Bronchial epithelial cell (primary cell): Measurements from ENCODE around the gene RSPH6A. TPM values are rescaled to one million over a fixed set of nuclear protein-coding genes. Genes with fewer than 3 reads are reported as not detected.

ENCODE experiments used
- DNase-seq: peaks from one replicate; pipeline ENCODE4 v3.0.0-alpha.2; 2010; ENCODE audit warnings: low read depth
- FAIRE-seq: peaks from 2 replicates; lab custom pipeline; 2011; peaks lifted over from hg19 to GRCh38; lab: Jason Lieb, UNC
- H3K27me3 ChIP-seq: 2 replicates; pipeline ENCODE4 v1.5.1; 2011; ENCODE audit warnings: low read length; ENCODE audit not compliant: control insufficient read depth, insufficient read depth
- H3K36me3 ChIP-seq: 2 replicates; pipeline ENCODE4 v1.5.1; 2011; ENCODE audit warnings: low read length; ENCODE audit not compliant: control insufficient read depth, insufficient read depth
- H3K4me3 ChIP-seq: 2 replicates; pipeline ENCODE4 v1.5.1; 2011; ENCODE audit warnings: mild to moderate bottlenecking, low read depth, low read length, control low read depth
- total RNA-seq: library from RNA; depleted of rRNA; stranded (reverse); fragments of >200 nt; gene quantifications from 2 replicates; pipeline ENCODE4 v1.2.1, GENCODE V29; 2014
- TF ChIP-seq, protein P1 (sequence below): IDR thresholded peaks from 2 replicates; pipeline ENCODE4 v1.5.1; 2011; ENCODE audit warnings: mild to moderate bottlenecking, moderate library complexity, low read length, control low read depth, inconsistent platforms; ENCODE audit not compliant: insufficient read depth, severe bottlenecking

The RSPH6A gene
- total RNA-seq, 1 donor from 2014 or later: not detected

DNA sequence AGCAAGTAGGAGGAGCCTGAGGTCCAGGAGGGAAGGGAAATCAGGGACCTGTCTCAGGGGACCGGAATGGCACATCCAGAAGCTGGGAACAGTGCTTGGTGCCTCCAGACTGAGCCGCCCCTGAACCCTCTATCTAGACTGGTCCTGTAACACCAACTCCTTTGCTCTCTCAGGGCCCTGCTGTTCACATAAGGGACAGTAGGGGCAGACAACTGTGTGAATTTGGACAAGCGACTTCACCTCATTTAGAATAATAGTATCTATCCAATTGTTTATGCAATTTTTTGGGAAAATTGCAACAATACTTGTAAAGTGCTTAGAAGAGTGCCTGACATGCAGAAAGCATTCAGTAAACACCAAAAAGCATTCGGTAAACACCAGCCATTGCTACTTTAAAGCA is 33.8 kb upstream of the RSPH6A start:
- Histone ChIP-seq H3K27me3 (no peaks in the 10 kb centered on the region), H3K4me3 (no peak overlapping the region), H3K36me3 (peaks cover 37% of the 10 kb centered on the region)
- TF ChIP-seq, protein P1, sequence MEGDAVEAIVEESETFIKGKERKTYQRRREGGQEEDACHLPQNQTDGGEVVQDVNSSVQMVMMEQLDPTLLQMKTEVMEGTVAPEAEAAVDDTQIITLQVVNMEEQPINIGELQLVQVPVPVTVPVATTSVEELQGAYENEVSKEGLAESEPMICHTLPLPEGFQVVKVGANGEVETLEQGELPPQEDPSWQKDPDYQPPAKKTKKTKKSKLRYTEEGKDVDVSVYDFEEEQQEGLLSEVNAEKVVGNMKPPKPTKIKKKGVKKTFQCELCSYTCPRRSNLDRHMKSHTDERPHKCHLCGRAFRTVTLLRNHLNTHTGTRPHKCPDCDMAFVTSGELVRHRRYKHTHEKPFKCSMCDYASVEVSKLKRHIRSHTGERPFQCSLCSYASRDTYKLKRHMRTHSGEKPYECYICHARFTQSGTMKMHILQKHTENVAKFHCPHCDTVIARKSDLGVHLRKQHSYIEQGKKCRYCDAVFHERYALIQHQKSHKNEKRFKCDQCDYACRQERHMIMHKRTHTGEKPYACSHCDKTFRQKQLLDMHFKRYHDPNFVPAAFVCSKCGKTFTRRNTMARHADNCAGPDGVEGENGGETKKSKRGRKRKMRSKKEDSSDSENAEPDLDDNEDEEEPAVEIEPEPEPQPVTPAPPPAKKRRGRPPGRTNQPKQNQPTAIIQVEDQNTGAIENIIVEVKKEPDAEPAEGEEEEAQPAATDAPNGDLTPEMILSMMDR: peak; percentile 15
- FAIRE-seq (no peak), DNase-seq (no peak)

- H3K4me3 ChIP-seq: no peak overlapping the region
- no peak for FAIRE-seq
- TF ChIP-seq, protein P1: no peak
- no peak for DNase-seq
- H3K36me3 ChIP-seq: peaks cover 34% of the 10 kb centered on the region
- no peaks in the 10 kb centered on the region for H3K27me3 ChIP-seq
These were observed 32.6 kb upstream of the RSPH6A start for GRCh38 chr19:45847663-45848062.

- TF ChIP-seq, protein P1: no peak
- H3K36me3 ChIP-seq: peaks cover 22% of the 10 kb centered on the region
- no peaks in the 10 kb centered on the region for H3K27me3 ChIP-seq
- no peak overlapping the region for H3K4me3 ChIP-seq
- DNase-seq (no peak), FAIRE-seq (no peak)
These were observed 27.1 kb upstream of the RSPH6A start for GRCh38 chr19:45842198-45842597.

DNA sequence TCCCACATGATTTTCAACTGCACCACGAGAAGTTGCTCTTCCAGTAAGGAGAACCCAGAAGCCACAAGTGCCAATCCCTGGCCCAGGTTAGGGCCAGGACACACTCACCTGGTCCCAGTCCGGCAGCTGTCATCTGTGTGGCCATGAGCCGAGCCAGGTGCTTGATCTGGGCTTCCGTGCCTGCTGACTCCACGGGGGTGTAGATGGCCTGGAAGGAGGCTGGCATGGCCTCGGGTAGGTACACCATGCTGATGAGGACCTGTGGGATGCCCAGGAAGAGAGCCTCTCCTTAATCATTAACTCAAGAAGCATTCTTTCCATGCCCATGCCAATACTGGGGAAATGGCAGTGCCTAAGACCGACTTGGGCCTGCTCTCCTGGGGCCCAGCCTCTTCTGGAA is 19.9 kb upstream of the RSPH6A start:
- Histone ChIP-seq H3K4me3 (no peak overlapping the region), H3K27me3 (no peaks in the 10 kb centered on the region), H3K36me3 (peaks cover 34% of the 10 kb centered on the region)
- DNase-seq: no peak
- FAIRE-seq: no peak
- TF ChIP-seq, protein P1: no peak

DNA sequence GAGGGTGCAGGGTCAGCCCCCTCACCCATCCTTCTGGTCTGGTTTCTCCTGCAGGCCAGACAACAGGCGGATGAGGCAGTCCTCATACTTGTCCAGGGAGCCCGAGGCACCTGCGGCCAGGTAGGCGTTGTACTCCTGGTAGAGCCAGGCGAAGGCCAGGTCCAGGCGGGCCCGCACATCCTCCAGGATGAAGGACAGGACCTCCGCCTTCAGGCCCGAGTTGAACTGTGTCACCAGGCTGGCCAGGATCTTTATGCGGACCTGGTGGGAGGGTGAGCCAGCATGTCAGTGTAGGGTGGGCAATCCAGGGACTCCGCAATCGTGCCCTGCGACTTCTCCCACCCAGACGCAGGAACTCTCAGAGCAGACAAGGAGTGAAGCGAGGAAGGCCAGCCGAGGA is 13.8 kb upstream of the RSPH6A start:
- Histone ChIP-seq H3K27me3 (no peaks in the 10 kb centered on the region), H3K4me3 (no peak overlapping the region), H3K36me3 (peaks cover 58% of the 10 kb centered on the region)
- TF ChIP-seq, protein P1: no peak
- DNase-seq (no peak), FAIRE-seq (no peak)

GRCh38 chr19:45828523-45828922 is 13.4 kb upstream of the RSPH6A start:
- H3K36me3 ChIP-seq: peaks cover 62% of the 10 kb centered on the region
- TF ChIP-seq, protein P1: no peak

More at GRCh38 chr19:45828523-45828922, 13.4 kb upstream of the RSPH6A start:
- Histone ChIP-seq H3K4me3 (no peak overlapping the region), H3K27me3 (no peaks in the 10 kb centered on the region)
- DNase-seq (no peak), FAIRE-seq (no peak)
